Kidney (tissue), 14 donors: ENCODE measurements around the gene CMTM5. TPM values are rescaled to one million over a fixed set of nuclear protein-coding genes. Genes with fewer than 3 reads are reported as not detected.

Experiments
- DNase-seq, 5 donors: peaks; one replicate each; pipeline ENCODE4 v3.0.0-alpha.2; 2013 to 2020
- FAIRE-seq: peaks from 2 replicates; lab custom pipeline; 2012; peaks lifted over from hg19 to GRCh38; lab: Jason Lieb, UNC
- H3K27ac ChIP-seq, 2 donors: one replicate each; pipeline ENCODE4 v1.7.0; 2013; ENCODE audit warnings: low read depth in 2 of 2, low read length in 2 of 2, inconsistent platforms in 1 of 2
- H3K27me3 ChIP-seq: one replicate; pipeline ENCODE4 v1.7.1; 2013; ENCODE audit warnings: low read length, inconsistent platforms; ENCODE audit not compliant: control insufficient read depth, insufficient read depth
- H3K36me3 ChIP-seq, 3 donors: one replicate each; pipeline versions ENCODE4 v1.7.0 to v1.7.1; 2013; ENCODE audit warnings: low read length in 3 of 3, control low read depth in 1 of 3, inconsistent platforms in 1 of 3; ENCODE audit not compliant: insufficient read depth in 3 of 3, control insufficient read depth in 2 of 3
- H3K4me1 ChIP-seq, 3 donors: one replicate each; pipeline versions ENCODE4 v1.7.0 to v1.7.1; 2013; ENCODE audit warnings: low read length in 3 of 3, inconsistent platforms in 1 of 3, low read depth in 1 of 3; ENCODE audit not compliant: control insufficient read depth in 2 of 3, insufficient read depth in 2 of 3
- H3K4me3 ChIP-seq, 3 donors: one replicate each; pipeline versions ENCODE4 v1.7.0 to v1.8.1; 2013; ENCODE audit warnings: low read length in 3 of 3, control low read depth in 1 of 3, inconsistent platforms in 1 of 3
- H3K9ac ChIP-seq, 3 donors: one replicate each; pipeline versions ENCODE4 v1.7.0 to v1.7.1; 2013; ENCODE audit warnings: low read length in 3 of 3, control low read depth in 1 of 3, inconsistent platforms in 1 of 3
- H3K9me3 ChIP-seq, 3 donors: one replicate each; pipeline versions ENCODE4 v1.7.0 to v1.7.1; 2013; ENCODE audit warnings: low read length in 3 of 3, control low read depth in 1 of 3, inconsistent platforms in 1 of 3; ENCODE audit not compliant: control insufficient read depth in 2 of 3, insufficient read depth in 1 of 3
- CTCF ChIP-seq: IDR thresholded peaks from 3 replicates; pipeline ENCODE4 v1.5.1; 2012; ENCODE audit warnings: mild to moderate bottlenecking, moderate library complexity, borderline replicate concordance; ENCODE audit not compliant: insufficient read depth; ENCODE audit errors: extremely low read depth
- intact Hi-C: fragments of 100-400 bp; cut with DNase I; formaldehyde crosslinking; loops from one replicate; pipeline ENCODE4 v1.11.1; 2022
- polyA plus RNA-seq: library from polyadenylated mRNA; stranded (reverse); fragments of 350-450 nt; fragmentation: Illumina TruSeq; extraction: RNeasy Lipid Tissue Mini Kit (QIAGEN cat#74804); gene quantifications from one replicate; pipeline ENCODE4 v1.2.3, GENCODE V29; 2014; ENCODE audit warnings: low read depth, low replicate concordance; ENCODE audit not compliant: insufficient read depth
- total RNA-seq: library from RNA; stranded (reverse); fragmentation: NEBNext Ultra II Directional; extraction: Animal tissue kit (Norgen Biotek cat#: 25700); gene quantifications from one replicate; pipeline ENCODE4 v1.2.1, GENCODE V29; 2021
- donor health status: control.
- donor health status: control.
- donor health status: control.
- donor health status: control.
- donor health status: control.
- donor health status: DM: yes; HTN: yes; CAD: no.
- donor health status: Normal renal cell carcinoma (clear cell type).

The CMTM5 gene
- total and polyA plus RNA-seq, 2 donors from 2014 or later, result 0.54 to 1.1 TPM

- DNase-seq (no peak), FAIRE-seq (peak; percentile 23)
- no peaks in the 10 kb centered on the region for H3K27me3 ChIP-seq
- no peak overlapping the region for H3K4me3 ChIP-seq
- H3K27ac ChIP-seq, result no peak overlapping the region
- no peaks in the 10 kb centered on the region for H3K4me1 ChIP-seq
- intact Hi-C loops, result no loop called here
- H3K36me3 ChIP-seq, result no peaks in the 10 kb centered on the region
- H3K9ac ChIP-seq, result no peak overlapping the region
- no peak for TF ChIP-seq CTCF
- H3K9me3 ChIP-seq, result no peaks in the 10 kb centered on the region
These were observed 37.2 kb upstream of the CMTM5 start for GRCh38 chr14:23339506-23340268.

- FAIRE-seq, result no peak
- intact Hi-C loops, result no loop called here
- Histone ChIP-seq H3K27me3 (no peaks in the 10 kb centered on the region), H3K4me1 (no peaks in the 10 kb centered on the region), H3K36me3 (no peaks in the 10 kb centered on the region), H3K4me3 (no peak overlapping the region), H3K9ac (no peak overlapping the region), H3K9me3 (no peaks in the 10 kb centered on the region), H3K27ac (no peak overlapping the region)
- TF ChIP-seq CTCF, result no peak
- DNase-seq, result no peak
These were observed 32.4 kb upstream of the CMTM5 start for GRCh38 chr14:23344481-23344880.

GRCh38 chr14:23345987-23346692 lies 30.7 kb upstream of the CMTM5 start:
- no peak overlapping the region for H3K27ac ChIP-seq
- no peaks in the 10 kb centered on the region for H3K27me3 ChIP-seq
- intact Hi-C loops, result no loop called here

More at GRCh38 chr14:23345987-23346692, 30.7 kb upstream of the CMTM5 start:
- no peaks in the 10 kb centered on the region for H3K9me3 ChIP-seq
- no peak overlapping the region for H3K9ac ChIP-seq
- no peak overlapping the region for H3K4me3 ChIP-seq
- no peaks in the 10 kb centered on the region for H3K4me1 ChIP-seq
- no peak for TF ChIP-seq CTCF
- DNase-seq (peak in 1 of 5 donors; percentile 73), FAIRE-seq (no peak)
- no peaks in the 10 kb centered on the region for H3K36me3 ChIP-seq
